Esophagus squamous epithelium (tissue), 4 donors: ENCODE measurements around the gene OR6C70.

Experiments
- POLR2A ChIP-seq, 4 donors: fragments of 450-650 bp; IDR thresholded peaks; one replicate each; pipeline ENCODE4 v1.6.1; 2017; ENCODE audit warnings: antibody characterized with exemption in 4 of 4, mild to moderate bottlenecking in 4 of 4, moderate library complexity in 3 of 4
- TF ChIP-seq, protein P1 (sequence below), 6 experiments: fragments of 450-650 bp in 4 of 6; fragments of 200-600 bp in 2 of 6; sonication (generic) in 2 of 6; IDR thresholded peaks; one replicate each; pipeline ENCODE4 v1.5.1; 2016 to 2019; ENCODE audit warnings: antibody characterized with exemption in 6 of 6, mild to moderate bottlenecking in 4 of 6, moderate library complexity in 4 of 6

DNA sequence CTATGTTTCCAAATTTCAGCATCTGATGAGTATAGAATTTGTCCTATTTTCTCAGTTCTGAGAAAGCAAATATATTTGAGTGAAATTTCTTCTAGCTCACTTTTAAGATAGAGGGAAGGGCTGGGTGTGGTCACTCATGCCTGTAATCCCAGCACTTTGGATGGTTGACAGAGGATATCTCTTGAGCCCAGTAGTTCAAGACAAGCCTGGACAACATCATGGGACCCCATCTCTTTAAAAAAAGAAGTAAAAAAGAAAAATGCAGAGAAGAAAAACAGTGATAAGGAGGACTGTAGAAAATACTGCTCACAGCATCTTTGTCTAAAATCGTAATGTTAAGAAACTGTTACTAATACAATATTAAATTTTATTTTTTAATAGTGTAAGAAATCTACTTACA, 2.3 kb upstream of the OR6C70 start:
- no peak for TF ChIP-seq POLR2A (IDR thresholded peaks at IDR 0.05)
- TF ChIP-seq, protein P1, sequence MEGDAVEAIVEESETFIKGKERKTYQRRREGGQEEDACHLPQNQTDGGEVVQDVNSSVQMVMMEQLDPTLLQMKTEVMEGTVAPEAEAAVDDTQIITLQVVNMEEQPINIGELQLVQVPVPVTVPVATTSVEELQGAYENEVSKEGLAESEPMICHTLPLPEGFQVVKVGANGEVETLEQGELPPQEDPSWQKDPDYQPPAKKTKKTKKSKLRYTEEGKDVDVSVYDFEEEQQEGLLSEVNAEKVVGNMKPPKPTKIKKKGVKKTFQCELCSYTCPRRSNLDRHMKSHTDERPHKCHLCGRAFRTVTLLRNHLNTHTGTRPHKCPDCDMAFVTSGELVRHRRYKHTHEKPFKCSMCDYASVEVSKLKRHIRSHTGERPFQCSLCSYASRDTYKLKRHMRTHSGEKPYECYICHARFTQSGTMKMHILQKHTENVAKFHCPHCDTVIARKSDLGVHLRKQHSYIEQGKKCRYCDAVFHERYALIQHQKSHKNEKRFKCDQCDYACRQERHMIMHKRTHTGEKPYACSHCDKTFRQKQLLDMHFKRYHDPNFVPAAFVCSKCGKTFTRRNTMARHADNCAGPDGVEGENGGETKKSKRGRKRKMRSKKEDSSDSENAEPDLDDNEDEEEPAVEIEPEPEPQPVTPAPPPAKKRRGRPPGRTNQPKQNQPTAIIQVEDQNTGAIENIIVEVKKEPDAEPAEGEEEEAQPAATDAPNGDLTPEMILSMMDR (IDR thresholded peaks at IDR 0.05): no peak
